ENCODE data around the gene LTBP1. TPM values are rescaled to one million over a fixed set of nuclear protein-coding genes. Genes with fewer than 3 reads are reported as not detected.
"Not testable (repeated sequence)": the region's sequence is repeated elsewhere in the genome, so short reads cannot be mapped to it uniquely, and the experiment has no call there.

Gene LTBP1
- total RNA-seq, 1 experiment from 2014 or later, result 89.4 TPM

DNA sequence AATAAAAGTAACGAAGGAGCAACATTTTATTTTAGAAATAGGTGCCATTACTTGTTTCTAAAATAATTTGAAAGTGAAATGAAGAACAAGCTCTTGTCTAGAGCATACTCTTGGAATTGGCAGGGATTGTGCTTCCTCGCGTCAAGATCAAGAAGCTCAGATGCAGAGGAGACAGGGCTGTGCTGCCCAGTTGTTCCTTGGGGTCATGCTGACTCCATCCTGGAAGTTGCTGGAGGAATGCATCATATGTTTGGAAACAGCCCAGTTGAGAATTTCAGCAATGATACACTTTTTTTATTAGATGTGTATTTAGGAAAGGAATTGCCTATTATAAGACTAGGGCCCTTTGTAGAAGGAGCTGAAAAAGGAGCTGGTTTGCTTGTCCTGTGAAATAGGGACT lies 17.2 kb downstream of the LTBP1 start:
- DNase-seq (ENCODE audit: low read depth), result peak; percentile 18

DNA sequence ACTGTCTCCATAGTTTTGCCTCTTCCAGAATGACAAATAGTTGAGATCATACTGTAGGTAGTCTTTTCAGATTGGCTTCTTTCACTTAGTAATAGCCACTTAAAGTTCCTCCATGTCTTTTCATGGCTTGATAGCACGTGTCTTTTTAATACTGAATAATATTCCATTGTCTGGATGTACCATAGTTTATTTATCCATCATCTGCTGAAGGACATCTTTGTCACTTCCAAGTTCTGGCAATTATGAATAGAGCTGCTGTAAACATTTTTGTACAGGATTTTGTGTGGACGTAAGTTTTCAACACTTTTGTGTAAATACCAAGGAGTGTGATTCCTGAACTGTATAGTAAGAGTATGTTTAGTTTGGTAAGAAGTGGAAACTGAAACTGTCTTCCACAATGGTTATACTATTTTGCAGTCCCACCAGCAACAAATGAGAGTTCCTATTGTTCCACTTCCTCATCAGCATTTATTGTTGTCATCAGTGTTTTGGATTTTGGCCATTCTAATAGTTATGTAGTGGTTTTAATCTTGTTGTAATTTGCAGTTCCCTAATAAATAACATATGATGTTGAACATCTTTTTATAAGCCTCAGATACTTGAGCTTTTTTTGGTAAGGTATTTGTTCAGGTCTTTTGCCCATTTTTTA lies 18.9 kb downstream of the LTBP1 start:
- DNase-seq (ENCODE audit: low read depth), result no peak

DNA sequence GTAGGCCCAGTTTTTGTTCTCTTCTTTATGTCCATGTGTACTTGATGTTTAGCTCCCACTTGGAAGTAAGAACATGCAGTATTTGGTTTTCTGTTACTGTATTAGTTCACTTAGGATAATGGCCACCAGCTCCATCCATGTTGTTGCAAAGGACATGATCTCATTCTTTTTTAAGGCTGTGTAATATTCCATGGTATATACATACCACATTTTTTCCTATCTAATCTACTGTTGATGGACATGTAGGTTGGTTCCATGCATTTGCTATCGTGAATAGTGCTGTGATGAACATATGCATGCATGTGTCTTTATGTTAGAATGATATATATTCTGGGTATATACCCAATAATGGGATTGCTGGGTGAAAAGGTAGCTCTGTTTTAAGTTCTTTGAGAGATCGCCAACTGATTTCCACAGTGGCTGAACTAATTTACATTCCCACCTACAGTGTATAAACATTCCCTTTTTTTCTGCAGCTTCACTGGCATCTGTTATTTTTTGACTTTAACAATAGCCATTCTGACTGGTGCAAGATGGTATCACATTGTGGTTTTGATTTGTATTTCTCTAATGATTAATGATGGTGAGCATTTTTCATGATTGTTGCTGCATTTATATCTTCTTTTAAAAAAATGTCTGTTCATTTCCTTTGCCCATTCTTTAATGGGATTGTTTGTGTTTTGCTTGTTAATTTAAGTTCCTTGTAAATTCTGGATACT lies 22.9 kb downstream of the LTBP1 start:
- no peak for DNase-seq (ENCODE audit: low read depth)

DNA sequence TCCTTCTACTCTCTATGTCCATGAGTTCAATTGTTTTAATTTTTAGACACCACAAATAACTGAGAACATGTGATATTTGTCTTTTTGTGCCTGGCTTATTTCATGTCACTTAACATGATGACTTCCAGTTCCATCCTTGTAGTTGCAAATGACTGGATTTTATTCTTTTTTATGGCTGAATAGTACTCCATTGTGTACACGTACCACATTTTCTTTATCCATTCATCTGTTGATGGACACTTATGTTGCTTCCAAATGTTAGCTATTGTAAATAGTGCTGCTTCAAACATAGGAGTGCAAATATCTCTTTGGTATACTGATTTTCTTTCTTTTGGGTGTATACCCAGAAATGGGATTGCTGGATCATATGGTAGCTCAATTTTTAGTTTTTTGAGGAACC lies 27.0 kb downstream of the LTBP1 start:
- not testable (repeated sequence) for DNase-seq (ENCODE audit: low read depth)

DNA sequence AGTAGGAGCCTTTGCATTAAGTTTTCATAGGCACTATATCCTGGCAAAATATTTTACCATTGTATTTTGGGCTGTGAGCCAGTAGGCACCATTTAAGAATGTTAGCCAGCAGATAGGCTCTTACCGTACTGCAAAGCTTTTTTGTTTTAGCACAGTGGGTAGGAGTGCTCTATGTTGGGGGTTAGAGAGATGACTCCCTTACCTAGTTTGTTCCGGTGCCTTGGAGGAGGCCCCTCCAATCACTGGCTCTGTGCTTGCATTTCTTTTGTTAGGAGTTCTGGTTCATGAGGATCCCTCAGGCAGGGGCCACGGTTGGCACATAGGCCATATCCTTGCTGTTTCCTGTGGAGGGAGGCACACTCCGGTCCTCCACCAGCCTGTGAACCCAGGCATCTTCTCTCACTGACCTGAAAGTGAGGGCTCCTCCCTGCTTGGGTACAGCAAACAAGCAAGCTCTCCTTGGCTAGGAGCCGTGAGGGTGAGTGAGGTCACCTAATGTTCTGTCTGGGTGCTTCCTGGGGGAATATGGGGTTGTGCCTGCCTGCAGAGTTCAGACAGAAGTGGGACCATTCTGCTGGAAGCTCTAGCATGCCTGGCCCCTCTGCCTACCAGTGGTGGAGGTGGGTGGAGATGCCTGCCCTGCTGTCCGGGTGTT lies 29.8 kb downstream of the LTBP1 start:
- DNase-seq (ENCODE audit: low read depth), result no peak

DNA sequence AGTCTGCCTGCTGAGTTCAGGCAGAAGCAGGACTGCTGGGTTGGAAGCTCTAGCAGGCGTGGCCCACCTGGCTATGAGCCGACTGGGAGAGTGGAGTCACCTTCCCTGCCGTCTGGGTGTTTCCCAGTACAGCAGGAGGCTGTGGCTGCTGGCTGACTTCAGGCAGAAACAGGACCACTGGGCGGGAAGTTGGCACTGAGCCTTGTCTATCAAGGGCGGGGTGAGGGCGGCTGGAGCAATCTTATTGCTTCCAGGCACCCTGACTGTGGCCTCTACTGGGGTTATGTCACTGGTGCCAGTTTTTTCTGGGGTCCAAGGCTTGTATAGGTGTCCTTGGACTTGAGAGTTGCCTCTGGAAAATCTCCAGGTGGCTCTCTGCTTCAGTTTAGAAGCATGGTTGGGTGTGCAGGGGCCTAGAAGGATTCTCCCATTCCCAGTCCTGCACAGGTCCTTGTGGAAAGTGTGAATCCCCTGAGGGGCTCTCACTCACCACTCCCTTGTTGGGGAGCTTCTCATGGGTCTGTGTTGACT lies 30.5 kb downstream of the LTBP1 start:
- no peak for DNase-seq (ENCODE audit: low read depth)

DNA sequence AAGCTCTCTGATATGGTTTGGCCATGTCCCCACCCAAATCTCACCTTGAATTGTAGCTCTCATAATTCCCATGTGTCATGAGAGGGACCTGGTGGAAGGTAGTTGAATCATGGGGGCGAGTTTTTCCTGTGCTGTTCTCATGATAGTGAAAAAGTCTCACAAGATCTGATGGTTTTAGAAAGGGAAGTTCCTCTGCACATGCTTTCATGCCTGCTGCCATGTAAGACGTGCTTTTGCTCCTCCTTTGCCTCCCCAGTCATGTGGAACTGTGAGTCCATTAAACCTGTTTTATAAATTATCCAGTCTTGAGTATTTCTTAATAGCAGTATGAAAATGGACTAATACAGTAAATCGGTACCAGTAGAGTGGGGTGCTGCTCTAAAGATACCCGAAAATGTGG lies 34.9 kb downstream of the LTBP1 start:
- no peak for DNase-seq (ENCODE audit: low read depth)

DNA sequence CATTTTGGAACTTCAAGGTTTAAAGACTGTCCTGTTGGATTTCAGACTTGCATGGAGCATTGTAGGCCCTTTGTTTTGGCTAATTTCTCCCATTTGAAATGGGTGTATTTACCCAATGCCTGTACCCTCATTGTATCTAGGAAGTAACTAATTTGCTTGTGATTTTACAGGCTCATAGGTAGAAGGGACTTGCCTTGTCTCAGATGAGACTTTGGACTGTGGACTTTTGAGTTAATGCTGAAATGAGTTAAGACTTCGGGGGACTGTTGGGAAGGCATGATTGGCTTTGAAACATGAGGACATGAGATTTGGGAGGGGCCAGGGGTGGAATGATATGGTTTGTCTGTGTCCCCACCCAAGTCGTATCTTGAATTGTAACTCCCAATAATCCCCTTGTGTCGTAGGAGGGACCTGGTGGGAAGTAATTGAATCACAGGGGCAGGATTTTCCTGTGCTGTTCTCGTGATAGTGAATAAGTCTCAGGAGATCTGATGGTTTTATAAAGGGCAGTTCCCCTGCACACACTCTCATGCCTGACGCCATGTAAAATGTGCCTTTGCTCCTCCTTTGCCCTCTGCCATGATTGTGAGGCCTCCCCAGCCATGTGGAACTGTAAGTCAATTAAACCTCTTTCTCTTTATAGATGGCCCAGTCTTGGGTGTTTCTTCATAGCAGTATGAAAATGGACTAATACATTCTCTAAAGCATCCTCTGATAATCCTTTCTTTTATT lies 36.6 kb downstream of the LTBP1 start:
- not testable (repeated sequence) for DNase-seq (ENCODE audit: low read depth)

DNA sequence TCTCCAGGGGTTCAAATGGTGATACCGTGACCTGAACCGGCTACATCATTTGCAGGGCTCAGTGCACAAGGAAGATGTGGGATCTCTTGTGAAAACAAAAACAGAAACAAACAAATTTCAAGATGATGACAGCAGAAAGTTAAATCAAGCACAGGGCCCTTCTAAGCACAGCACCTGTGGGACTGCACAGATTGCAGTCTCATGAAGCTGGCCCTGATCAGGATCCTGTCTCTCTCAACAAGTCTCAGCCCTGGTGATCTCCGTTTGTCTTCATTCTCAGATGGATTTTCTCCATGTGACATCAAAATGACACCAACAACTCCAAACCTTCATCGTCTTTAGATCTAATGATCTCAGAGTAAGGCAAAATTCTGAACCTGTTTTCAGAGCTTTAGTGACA lies 39.7 kb downstream of the LTBP1 start:
- no peak for DNase-seq (ENCODE audit: low read depth)

DNA sequence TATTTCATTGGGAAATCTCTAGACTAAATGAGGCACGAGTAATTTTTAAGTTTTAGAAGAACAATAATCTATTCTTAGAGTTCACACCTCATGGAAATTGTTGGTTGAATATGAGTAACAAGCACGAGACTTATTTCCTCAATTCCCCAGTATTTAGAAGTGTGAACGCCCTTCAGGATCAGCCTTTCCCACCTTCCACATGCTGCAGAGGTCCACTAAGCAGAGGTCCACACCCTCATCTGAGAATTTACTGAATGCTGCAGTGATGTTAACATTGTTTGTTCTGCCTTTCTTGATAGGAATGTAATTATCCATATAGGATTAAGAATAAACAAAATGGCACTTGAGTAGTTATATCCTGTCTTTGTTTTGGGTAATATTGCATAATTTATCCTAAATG lies 41.8 kb downstream of the LTBP1 start:
- DNase-seq (ENCODE audit: low read depth), result no peak

DNA sequence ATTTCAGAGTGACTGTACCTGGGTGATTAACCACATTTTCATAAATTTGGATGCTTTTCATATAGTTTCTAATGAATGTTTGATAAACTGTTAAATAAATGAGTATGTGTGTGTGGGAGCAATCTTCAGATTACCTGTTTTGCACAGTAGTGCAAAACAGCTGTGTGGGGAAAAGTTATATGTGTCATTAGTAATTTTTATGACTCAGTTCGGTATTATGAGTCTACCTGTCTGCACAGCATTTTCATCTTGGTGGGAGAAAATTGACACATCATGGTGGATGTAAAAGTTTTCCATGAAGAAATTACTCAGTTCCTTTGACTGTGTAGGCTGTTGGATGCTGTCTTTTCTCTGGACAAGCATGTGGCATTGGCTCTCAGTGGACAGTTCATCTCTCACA lies 43.8 kb downstream of the LTBP1 start:
- DNase-seq (ENCODE audit: low read depth), result no peak

DNA sequence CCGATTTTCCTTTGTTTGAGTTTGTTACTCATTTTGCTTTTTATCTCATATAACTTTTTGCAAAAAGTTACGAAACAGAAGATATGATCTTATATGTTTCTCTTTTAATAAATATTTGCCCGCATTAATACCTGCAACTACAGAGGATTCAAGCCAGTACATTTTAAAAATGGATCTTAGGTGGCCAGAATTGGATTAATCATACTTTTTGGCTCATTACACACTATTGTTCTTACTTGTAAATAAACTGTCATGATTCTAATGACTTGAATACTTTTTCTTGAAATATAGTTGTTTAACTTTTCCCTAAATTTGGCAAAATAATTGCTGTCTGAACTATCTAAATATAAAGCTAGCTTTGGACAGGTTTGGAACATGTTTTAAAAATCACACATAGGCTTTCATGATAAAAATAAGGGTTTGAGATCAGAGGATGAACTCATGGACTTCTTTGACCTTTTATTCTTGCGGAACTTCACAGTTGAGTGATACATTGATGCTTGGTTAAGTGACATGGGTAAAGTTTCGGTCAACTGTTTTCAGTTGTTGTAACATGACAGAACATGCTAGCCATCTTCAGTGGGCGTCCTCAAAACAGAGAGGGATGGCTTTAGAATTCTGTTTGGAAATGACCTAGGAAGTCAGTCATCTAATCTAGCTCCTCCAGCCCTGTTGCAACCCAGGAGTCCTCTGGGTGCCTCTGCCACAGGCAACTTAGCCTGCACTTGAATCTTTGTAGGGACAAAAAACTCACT lies 44.5 kb downstream of the LTBP1 start:
- DNase-seq (ENCODE audit: low read depth), result no peak

DNA sequence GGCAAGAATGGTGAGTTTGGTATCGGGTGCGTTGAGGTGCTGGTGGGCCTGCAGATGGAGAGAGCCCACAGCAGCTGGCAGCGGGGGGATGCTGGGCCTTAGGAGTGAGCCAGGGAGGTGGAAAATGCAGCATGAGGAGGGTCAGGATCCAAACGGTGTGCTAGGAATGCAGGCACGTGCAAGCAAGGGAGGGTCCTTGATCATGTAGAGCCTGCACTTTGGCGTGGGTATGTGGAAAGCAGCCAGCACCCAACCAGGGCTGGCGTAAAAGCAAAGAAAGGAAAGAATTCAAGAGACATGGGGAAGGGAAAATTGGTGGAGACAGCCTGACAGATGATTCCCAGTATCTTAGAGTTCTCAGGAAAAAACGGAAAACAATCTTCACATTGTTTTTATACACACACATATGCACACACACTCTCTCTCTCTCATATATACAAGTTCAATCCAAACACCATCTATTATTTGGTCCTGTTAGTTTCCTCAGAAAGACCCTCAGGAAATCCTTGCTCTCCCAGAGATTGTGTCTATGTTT lies 46.3 kb downstream of the LTBP1 start:
- no peak for DNase-seq (ENCODE audit: low read depth)

DNA sequence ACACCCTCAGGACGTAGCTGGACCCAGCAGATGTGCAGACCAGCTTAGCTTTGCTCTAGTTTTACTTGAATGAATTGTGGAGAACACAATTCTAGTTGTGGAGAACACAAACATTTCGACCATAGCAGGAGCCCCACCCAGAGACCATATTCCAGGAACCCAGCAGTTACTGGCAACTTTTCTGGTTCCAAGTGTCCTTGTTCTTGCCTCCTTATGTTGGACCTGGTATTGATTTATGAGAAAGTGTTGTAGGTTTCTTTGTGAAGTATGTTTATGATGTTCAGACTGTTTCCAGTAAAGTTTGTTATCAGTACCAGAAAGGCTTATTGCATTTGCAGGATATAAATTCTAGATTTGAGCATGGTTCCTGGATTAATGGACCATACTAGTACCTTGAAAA lies 51.0 kb downstream of the LTBP1 start:
- no peak for DNase-seq (ENCODE audit: low read depth)

DNA sequence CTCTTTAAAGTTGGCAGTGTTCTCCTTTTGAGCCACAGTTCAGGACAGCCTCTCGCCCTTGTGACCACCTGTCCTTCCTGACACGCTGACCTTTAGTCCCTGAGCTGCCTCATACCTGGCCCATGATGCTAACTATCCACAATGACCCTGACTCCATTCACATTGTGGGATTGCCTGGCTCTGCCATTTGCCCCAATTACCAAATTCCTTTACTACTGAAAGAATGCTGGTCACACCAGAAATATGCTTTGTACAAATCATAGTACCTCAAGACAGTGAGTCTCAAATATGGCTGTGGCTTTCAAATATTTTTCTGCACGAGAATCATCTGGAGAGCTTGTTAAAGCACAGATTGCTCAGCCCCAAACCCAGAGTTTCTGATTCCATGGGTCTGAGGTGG lies 54.2 kb downstream of the LTBP1 start:
- DNase-seq (ENCODE audit: low read depth), result peak; percentile 2

DNA sequence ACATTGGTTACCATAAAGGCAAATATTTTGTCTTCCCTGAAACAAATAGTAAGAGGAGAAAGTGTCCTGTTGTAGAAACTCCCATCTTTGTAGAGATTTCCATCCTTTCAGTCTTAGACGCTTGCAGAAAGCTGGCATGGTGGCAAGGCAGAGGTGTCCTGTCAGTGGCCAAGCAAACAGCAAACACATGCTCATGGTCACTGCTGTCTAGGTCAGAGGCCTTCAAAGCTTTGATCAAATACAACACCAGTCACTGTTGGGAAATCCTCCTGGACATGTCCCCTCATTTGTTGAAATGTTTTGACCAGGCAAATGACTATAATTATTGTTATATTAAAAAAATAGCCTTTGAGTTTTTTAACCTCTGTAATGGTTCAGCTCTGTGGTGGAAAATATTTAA lies 55.1 kb downstream of the LTBP1 start:
- DNase-seq (ENCODE audit: low read depth), result no peak

DNA sequence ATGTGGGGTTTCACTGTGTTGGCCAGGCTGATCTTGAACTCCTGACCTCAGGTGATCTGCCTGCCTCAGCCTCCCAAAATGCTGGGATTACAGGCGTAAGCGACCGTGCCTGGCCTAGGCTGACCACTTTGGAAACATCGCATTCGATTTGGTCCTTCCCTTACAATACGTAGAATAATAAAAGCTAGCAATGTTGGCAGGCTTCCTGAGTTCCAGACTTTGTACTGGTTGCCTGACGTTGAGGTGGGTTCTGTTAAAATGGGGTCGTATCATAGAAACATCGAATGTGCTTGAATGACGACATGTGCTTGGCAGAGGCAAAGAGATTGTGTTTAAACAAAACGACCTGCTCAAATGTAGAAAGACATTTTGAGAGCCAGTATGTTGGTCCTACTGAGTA lies 56.1 kb downstream of the LTBP1 start:
- no peak for DNase-seq (ENCODE audit: low read depth)

DNA sequence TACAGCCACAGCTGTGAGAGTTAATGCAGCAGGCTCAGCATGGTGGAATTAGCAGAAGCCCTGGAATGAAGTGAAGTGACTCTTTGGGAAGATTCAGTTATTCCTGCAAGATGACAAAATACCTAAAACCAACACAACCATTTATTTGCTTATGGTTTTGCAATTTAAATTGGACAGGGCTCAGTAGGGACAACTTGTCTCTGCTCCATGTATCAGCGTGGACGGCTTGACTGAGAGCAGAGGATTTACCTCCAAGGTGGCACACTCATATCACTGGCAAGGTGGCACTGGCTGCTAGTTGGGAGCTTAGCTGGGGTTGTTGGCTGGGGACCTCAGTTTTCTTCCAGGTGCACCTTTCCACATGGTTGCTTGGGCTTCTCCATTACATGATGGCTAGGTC lies 58.3 kb downstream of the LTBP1 start:
- DNase-seq (ENCODE audit: low read depth), result no peak

DNA sequence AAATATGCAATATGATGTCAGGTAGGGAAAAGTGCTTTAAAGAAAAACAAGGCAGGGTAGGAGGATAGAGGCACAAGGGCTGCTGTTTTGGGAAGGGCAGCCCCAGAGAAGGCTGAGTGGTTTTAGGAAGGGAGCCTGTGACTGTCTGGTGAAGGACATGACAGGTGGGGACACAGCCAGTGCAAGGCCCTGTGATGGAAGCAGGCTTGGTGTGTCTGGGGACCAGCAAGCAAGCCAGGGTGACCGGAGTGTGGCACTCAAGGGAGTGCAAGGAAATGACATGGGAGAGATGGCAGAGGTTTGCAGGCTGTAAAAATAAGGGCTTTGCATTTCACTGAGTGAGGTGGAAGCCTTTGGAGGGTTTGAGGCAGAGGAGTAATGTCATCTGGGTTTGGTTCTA lies 62.0 kb downstream of the LTBP1 start:
- no peak for DNase-seq (ENCODE audit: low read depth)

DNA sequence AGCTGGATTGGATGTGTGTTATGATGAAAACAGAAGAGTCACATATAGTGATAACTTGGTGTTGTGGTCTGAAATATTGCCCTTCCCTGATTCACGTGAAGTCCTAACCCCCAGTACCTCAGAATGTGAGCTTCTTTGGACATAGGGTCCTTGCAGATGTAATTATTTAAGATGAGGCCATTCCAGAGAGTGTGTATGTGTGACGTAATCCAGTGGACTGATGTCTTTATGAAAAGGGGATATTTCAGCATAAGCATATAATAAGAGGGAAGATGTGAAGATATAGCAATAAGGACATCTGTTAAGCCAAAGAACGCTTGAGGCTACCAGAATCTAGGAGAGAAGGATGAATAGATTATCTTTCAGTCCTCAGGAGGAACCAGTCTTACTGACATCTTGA lies 62.5 kb downstream of the LTBP1 start:
- DNase-seq (ENCODE audit: low read depth), result no peak

DNA sequence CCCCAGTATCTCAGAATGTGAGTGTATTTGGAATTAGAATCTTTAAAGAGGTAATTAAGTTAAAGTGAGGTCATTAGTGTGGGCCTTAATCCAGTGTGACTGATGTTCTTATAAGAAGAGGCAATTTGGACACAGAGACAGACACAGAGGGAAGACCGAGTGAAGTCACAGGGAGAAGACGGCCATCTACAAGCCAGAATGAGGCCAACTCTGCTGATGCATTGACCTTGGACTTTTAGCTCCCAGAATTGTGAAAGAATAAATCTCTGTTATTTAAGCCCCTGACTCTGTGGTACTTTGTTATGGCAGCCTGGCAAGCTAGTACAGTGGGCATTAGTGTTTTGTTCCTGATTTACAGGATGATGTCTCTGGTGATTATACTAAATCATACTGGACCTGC lies 64.6 kb downstream of the LTBP1 start:
- no peak for DNase-seq (ENCODE audit: low read depth)

Data from LHCN-M2 (cell line).